ENCODE data around the gene OR2J2.
"Not testable (repeated sequence)": the region's sequence is repeated elsewhere in the genome, so short reads cannot be mapped to it uniquely, and the experiment has no call there.

OR2J2 gene

DNA sequence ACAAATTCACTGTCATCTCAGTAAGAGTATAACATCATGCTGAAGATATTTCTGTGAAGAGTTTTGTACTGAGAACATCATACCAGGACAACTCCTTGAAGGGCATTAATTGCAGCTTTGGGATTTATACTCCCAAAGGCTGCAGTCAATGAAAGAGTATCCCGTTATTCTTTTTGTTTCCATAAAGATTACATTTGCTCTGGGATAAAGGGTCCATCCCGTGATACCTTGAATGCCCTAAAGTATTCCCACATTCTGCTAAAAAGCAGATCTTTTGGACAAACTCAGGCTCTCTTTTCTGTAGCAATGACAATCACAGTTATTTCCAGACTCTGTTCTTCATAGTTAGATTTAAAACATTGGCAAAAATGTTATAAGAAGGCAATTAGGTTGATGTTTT is at the start of gene OR2J2:
Gene OR2J2 (plus strand): TSS at position 301 of the 400 bp plus-strand sequence. CDS start 2,729 bp downstream, outside the sequence.
- DNase-seq = not testable (repeated sequence)

- no peak for DNase-seq
These were observed 41.2 kb upstream of the OR2J2 start for GRCh38 chr6:29129326-29130012.

DNA sequence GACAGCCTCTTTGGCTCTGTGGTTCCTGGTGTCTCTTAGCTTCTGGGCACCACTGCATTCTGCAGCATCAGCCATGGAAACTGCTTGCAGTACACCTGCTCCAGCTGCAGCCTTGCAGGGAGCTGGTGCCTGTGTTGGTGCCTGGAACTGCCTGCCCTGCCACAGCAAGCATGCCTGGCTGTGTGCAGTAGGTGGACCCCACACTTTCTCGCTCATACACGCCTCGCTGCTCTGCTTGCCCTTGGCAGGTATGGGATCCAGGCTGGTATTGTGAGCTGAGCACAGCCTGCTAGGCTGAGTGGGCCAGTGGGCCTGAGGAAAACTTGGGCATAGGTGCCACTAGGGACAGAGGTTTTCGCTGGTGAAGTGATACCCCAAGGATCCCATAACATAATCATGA is 40.1 kb upstream of the OR2J2 start:
- no peak for DNase-seq

DNA sequence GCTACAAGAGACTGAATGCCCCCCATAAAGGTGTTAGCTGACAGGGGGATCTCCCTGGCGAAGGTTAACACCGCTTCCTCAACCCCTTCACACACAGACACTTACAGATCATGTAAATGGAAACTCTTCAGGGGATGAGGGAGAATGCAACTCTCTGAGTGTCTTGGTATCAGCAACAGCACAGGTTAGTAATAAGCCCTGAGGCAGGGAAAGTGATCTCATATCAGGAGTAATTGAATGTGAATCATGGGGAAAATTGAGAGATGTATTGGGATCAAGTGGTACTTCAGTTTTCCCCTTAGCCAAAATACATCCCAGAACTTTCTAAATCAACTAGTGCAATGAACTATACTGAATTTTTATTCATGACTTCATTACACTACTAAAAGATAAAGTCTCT is 39.0 kb upstream of the OR2J2 start:
- no peak for DNase-seq

DNA sequence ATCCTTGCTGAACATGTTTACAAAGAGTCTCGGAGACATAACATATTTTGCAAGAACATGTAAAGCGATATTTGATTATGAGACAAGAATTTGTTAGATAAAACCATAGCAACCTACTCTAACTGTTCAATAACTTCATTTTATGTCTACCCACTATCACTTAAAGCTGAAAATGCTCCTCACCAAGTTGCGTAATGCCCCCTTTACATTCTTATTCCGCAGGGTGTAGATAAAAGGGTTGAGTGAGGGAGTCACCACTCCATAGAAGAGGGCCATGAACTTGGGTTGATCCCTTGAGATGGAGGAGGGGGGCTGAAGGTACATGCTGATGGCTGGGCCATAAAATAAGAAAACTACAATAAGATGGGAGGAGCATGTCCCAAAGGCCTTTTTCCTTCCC is 33.0 kb upstream of the OR2J2 start:
- no peak for DNase-seq

DNA sequence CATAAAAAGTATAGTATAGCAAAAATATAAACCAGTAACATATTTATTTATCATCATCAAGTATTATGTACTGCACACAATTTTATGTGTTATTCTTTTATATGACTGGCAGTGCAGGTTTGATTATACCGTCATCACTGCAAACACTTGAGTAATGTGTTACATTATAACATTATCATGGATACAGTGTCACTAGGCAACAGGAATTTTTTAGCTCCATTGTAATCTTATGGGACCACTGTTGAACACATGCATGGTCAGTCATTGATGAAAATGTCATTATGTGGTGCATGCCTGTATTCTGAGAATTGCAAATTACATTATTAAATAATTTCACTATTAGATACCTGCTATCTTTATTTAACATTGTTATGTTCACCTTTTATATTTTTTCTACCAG is 29.1 kb upstream of the OR2J2 start:
- DNase-seq = no peak

DNA sequence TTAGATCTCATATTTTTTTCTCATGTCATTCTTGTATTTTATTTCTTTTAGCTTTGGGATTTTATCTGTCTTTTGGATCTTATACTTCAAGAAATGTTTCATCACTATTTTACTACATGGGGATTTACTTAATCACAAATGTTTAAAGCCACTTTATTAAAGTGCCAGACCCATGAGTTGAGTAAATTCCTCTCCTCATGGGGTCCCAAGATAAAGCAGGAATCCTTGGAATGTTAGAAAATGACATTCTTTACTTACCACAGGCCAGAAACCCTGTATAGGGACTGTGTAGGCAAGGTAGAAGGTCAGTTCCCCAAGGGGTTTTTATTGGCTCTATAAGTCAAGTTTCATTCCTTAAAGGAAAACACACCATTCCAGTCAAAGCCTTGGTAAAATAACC is 28.4 kb upstream of the OR2J2 start:
- DNase-seq = no peak

DNA sequence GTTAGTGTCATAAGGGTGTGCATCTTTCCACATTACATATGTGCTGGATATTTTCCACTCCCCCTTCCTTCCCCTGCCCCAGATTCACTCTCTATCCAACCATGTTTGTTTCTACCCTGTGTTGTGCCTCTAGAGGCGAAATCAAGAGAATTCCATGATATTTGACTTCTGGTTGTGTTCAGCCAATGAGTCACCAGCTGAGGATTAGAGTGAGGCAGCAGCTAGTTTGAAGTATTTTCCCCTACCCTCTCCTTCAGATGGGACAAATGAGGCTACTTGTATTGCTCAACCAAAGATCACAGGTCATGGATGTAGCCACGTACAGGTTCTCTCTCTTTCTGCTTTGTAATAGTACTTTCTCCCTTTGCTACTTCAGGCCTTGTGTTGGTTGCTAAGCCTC is 24.5 kb upstream of the OR2J2 start:
- no peak for DNase-seq

- no peak for DNase-seq
These were observed 23.6 kb upstream of the OR2J2 start for GRCh38 chr6:29147074-29147473.

DNA sequence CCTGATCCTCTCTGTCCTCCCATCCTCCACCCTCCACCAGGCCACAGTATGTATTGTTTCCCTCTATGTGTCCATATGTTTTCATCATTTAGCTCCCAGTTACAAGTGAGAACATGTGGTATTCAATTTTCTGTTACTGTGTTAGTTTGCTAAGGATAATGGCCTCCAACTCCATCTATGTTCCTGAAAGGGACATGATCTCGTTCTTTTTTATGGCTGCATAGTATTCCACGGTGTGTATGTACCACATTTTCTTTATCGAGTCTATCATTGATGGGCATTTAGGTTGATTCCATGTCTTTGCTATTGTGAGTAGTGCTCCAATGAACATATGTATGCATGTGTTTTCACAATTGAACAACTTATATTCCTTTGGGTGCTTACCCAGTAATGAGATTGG is 21.3 kb upstream of the OR2J2 start:
- not testable (repeated sequence) for DNase-seq

DNA sequence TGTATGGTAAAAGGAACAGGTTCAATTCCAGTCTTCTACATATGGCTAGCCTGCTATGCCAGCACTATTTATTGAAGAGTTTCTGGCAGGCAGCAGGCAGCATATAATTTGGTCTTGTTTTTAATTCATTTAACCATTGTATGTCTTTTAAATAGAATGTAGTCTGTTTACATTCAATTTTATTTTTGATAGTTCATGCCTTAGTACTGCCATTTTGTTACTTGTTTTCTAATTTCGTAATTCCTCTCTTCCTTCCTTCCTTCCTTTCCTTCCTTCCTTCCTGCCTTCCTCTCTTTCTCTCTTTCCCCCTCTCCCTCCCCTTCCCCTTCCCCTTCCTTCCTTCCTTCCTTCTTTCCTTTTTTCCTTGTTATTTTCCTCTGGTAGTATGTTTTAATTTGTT is 17.6 kb upstream of the OR2J2 start:
- DNase-seq = no peak

- DNase-seq = not testable (repeated sequence)
These were observed 15.5 kb upstream of the OR2J2 start for GRCh38 chr6:29155182-29155581.

DNA sequence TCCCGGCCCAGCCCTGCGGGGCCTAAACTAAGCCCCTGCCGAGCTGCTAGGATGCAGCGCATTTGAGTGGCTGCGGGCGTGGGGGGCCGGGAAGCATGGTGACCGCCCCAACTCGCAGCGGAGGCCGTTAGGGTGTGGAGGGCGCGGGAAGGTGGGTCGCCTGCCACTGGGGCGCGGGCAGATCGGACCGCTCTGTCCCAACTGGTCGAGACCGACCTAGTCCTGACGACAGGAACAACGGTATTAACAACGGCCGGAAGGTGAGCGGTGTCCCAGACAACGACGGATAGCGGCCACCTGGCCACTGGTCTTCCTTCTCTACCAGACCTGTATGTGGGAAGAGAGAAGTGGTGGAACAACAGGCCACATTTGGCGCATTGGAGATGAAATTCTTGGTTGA is 10.8 kb upstream of the OR2J2 start:
- DNase-seq = not testable (repeated sequence)

DNA sequence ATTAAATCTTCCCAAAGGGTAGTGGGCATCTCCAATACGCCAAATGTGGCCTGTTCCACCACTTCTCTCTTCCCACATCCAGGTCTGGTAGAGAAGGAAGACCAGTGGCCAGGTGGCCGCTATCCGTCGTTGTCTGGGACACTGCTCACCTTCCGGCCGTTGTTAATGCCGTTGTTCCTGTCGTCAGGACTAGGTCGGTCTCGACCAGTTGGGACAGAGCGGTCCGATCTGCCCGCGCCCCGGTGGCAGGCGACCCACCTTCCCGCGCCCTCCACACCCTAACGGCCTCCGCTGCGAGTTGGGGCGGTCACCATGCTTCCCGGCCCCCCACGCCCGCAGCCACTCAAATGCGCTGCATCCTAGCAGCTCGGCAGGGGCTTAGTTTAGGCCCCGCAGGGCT is 5.1 kb upstream of the OR2J2 start:
- DNase-seq = not testable (repeated sequence)

- DNase-seq = no peak
These were observed 1.0 kb downstream of the OR2J2 start for GRCh38 chr6:29171736-29172135.

DNA sequence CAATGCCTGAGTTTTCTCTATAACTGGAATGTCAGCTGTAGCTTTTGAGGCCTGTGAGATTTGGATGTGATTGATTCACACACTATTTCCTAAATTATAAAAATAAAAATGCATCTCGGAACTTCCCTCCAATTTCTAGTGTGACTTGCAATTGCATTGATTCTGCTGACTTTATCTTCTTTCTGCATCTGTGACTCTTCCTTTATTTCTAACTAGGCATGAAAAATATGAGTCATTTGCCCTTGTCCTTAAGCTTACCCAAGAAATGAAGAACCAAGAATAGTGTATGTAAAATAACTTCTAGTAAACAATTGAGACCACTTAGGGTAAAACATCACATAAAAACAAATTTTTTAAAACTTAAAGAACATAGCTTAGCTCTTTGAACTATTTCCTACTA is 12.9 kb downstream of the OR2J2 start:
- no peak for DNase-seq

DNA sequence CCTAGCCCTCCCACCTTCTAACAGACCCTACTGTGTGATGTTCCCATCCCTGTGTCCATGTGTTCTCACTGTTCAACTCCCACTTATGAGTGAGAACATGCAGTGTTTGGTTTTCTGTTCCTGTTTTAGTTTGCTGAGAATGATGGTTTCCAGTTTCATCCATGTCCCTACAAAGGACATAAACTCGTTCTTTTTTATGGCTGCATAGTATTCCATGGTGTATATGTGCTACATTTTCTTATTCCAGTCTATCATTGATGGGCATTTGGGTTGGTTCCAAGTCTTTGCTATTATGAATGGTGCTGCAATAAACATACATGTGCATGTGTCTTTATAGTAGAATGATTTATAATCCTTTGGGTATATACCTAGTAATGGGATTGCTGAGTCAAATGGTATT is 18.0 kb downstream of the OR2J2 start:
- not testable (repeated sequence) for DNase-seq

DNA sequence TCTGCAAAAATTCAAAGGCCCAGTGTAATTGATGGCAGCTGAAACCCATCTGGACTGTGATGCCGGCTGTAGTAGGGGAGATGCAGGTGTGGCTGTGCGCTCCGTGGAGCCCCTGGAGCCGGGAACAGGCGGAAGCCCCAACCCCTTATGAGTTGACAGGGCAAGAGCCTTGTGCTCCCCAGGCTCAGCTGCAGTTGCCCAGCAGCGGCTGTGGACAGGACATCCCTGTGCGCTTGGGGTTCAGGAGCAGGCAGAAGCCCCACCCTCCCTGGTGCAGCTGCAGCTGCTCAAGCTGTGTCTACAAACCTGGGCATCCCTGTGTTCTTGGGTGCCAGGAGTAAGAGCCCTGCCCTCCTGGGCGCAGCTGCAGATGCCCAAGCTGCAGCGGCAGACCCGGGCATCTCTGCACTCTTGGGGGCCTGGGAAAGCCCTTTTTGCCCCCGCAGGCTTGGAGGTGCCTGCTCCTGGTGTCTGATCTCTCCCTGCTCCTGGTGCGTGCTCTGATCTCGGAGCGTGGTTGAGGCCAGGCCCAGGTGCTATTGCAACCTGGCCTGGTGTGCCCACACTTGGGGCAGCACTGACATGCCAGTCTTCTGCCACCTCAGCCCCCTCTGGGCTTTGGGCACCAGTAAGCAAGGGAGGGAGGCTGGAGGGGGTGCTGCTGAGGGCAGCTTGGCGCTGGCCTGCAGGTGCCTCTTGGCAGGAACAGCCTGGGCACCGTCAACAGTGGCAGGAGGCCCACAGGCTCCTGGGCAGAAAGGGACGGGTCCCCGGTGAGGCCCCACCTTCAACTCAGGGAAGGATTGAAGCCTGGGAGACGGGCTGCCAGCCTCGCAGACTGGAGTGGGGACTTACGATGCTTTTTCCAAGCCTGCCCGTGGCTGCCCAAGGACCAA is 30.3 kb downstream of the OR2J2 start:
- DNase-seq = no peak

DNA sequence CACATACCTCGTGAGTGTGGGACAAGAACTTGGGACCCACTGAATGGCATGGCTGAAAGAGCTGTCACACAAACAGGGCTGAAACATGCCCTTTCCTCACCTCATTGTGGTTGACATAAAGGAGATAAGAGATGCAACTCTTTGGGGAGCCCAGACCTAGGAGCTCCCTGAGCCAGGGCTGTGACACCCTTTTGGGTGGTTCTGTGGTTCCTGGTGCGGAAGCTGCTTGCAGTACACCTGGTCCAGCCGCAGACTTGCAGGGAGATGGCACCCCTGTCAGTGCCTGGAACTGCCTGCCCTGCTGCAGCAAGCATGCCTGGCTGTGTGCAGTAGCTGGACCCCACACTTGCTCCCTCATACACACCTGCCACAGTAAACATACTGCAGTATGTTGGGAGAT is 31.3 kb downstream of the OR2J2 start:
- no peak for DNase-seq

- no peak for DNase-seq
These were observed 40.8 kb downstream of the OR2J2 start for GRCh38 chr6:29211488-29211887.

DNA sequence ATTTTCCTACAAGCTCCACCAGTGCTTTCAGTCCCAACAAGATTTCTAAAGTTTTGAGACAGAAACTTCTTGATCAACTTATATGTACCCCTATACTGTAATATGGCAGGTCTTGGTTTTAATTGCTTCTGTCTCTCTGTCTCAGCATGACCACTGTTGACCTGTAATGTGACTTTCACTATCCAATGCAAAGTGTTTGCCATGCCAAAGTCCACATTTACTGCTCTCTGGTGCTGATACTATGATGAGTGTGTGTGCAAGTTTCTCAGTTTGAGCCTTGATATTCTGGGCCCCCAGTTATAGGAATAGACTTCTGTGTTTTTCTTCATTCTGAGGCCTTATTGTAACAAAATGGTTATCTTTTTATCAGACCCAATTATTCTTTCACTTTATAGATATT is 45.8 kb downstream of the OR2J2 start:
- no peak for DNase-seq

DNA sequence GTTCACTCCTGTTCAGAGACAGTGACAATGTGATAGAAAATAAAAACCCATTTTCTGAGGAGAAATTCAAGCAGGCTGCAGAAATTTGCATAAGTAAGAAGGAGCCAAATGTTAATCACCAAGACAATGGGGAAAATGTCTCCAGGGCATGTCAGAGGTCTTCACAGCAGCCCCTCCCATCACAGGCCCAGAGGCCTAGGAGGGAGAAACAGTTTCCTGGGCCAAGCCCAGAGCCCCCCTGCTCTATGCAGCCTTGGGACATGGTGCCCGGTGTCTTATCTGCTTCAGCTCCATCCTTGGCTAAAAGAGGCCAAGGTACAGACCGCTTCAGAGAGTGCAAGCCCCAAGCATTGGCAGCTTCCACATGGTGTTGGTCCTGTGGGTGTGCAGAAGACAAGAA is 46.5 kb downstream of the OR2J2 start:
- DNase-seq = not testable (repeated sequence)

- not testable (repeated sequence) for DNase-seq
These were observed 47.3 kb downstream of the OR2J2 start for GRCh38 chr6:29218056-29218455.

Measured in NCI-H524 treated with DMSO at 0.1 percent for 48 hours (cell line).